Measurements from ENCODE around the gene PLEKHG4B. TPM values are rescaled to one million over a fixed set of nuclear protein-coding genes. Genes with fewer than 3 reads are reported as not detected.

The PLEKHG4B gene
- total RNA-seq, 1 experiment from 2014 or later = 44.3 TPM

GRCh38 chr5:152077-152476, 60.1 kb downstream of the PLEKHG4B start:
- no peak overlapping the region for H3K4me3 Mint-ChIP-seq

More at GRCh38 chr5:152077-152476, 60.1 kb downstream of the PLEKHG4B start:
- H3K79me1 ChIP-seq (ENCODE audit: insufficient read depth, low read depth, low read length, poor library complexity, severe bottlenecking) = no peaks in the 10 kb centered on the region
- H2AK5ac ChIP-seq (ENCODE audit: insufficient read length, low read length) = no peak overlapping the region
- H2BK5ac ChIP-seq (ENCODE audit: insufficient read length, low read length) = no peak overlapping the region
- no peak overlapping the region for H3K18ac ChIP-seq (ENCODE audit: insufficient read length, low read depth, low read length)
- no CpG with 5 or more reads among the region's 6 CpGs for WGBS (ENCODE audit: extremely low coverage, insufficient read length, low lambda C conversion rate)
- no peak overlapping the region for H3K4me2 ChIP-seq (ENCODE audit: insufficient read depth, insufficient read length, low read length)
- H3K14ac ChIP-seq (ENCODE audit: insufficient read depth, low read length) = no peak overlapping the region
- peaks cover 9 to 11% of the 10 kb centered on the region in 2 experiments for H3K9me3 Mint-ChIP-seq
- H3K4me1 Mint-ChIP-seq = peaks cover 4 to 6% of the 10 kb centered on the region in 2 experiments
- H3K27ac Mint-ChIP-seq = peak overlapping the region in 2 of 3 experiments; percentile 15 to 32; a peak in 1 of 7 replicates
- H3K4me1 ChIP-seq (ENCODE audit: insufficient read depth, low read length) = no peaks in the 10 kb centered on the region
- H2AFZ ChIP-seq (ENCODE audit: low read length) = no peak overlapping the region
- H4K5ac ChIP-seq (ENCODE audit: insufficient read length, low read depth, low read length) = no peak overlapping the region
- H3K56ac ChIP-seq (ENCODE audit: insufficient read length, low read depth, low read length) = no peak overlapping the region
- no peak overlapping the region for H2BK12ac ChIP-seq (ENCODE audit: insufficient read length, low read depth, low read length)
- H3K9me3 ChIP-seq (ENCODE audit: control insufficient read depth, low read depth, low read length) = peaks cover 5% of the 10 kb centered on the region
- no peak overlapping the region for H2BK120ac ChIP-seq (ENCODE audit: low read depth, low read length, poor library complexity, severe bottlenecking)
- H4K20me1 ChIP-seq (ENCODE audit: control insufficient read depth, insufficient read depth, insufficient read length) = no peaks in the 10 kb centered on the region
- no peak overlapping the region for H2BK15ac ChIP-seq (ENCODE audit: low read depth, low read length)
- TF ChIP-seq CTCF (conservative IDR thresholded peaks at IDR 0.05) = no peak
- H3T11ph ChIP-seq (ENCODE audit: low read length) = no peak overlapping the region
- peaks cover 39 to 93% (median 93%) of the 10 kb centered on the region in 3 experiments for H3K36me3 Mint-ChIP-seq (ENCODE audit: insufficient read depth in 1 of 3, low read depth in 3 of 3)
- H2BK20ac ChIP-seq (ENCODE audit: low read depth, low read length, poor library complexity, severe bottlenecking) = no peak overlapping the region
- H3K23ac ChIP-seq (ENCODE audit: insufficient read length, low read depth, low read length) = no peak overlapping the region
- H3K27me3 ChIP-seq (ENCODE audit: insufficient read depth, low read length) = no peaks in the 10 kb centered on the region
- no peak overlapping the region for H4K91ac ChIP-seq (ENCODE audit: insufficient read length, low read depth, low read length)
- no peaks in the 10 kb centered on the region for H3K23me2 ChIP-seq (ENCODE audit: insufficient read length, low read depth, low read length, poor library complexity, severe bottlenecking)
- no peaks in the 10 kb centered on the region for H3K79me2 ChIP-seq (ENCODE audit: insufficient read depth, low read length)
- no peak overlapping the region for H3K27ac ChIP-seq (ENCODE audit: insufficient read length, low read depth, low read length)
- H4K8ac ChIP-seq (replicated peaks; ENCODE audit: insufficient read length, low read depth, low read length) = no peak overlapping the region
- H3K27me3 Mint-ChIP-seq (ENCODE audit: low read depth) = no peaks in the 10 kb centered on the region; the same call in 1 of the 2 replicates
- DNase-seq = no peak
- H3K9ac ChIP-seq (ENCODE audit: extremely low read depth, insufficient read length, low read length) = no peak overlapping the region
- H3K4ac ChIP-seq (ENCODE audit: low read depth, low read length) = no peak overlapping the region

Data from H9 (cell line).